Measurements from ENCODE around the gene NUDT8. TPM values are rescaled to one million over a fixed set of nuclear protein-coding genes. Genes with fewer than 3 reads are reported as not detected.

NUDT8 gene
- total and polyA plus RNA-seq, 2 of the 8 experiments (the other 6 are each of a cell fraction or from before 2014, with no cell fraction given) = 7.2 to 8.3 TPM

GRCh38 chr11:67668192-67668551 lies 38.4 kb upstream of the NUDT8 start (continued):
- no peak for TF ChIP-seq EGR1 (IDR thresholded peaks at IDR 0.05; ENCODE audit: borderline replicate concordance, low read depth, low read length)
- TF ChIP-seq POLR2A (IDR thresholded peaks at IDR 0.05; ENCODE audit: control extremely low read depth in 1 of 2, low read depth in 2 of 2, low read length in 2 of 2) = no peak
- TF ChIP-seq NANOG (IDR thresholded peaks at IDR 0.05; ENCODE audit: insufficient read depth, low read depth, low read length, poor library complexity, severe bottlenecking) = no peak
